Measurements from ENCODE around the gene MCTP1.

The MCTP1 gene

DNA sequence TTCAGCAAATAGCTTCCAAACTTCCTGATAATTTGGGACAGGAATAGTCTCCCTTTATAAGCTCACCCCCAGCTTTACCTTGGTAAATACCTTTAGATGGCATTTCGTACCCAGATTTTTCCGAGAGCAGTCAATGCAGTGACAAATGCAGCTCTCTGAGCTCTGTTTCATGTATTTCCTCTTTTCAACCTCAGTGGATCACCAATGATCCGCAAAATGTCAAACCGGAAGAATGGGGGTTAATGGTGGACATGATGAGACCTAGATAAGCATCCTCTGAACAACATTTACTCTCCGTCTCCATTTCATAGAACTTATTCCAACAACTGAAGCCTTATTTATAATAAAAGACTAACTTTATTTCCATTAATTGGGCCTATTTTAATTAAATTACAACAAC lies 227.3 kb downstream of the MCTP1 start:
- no peak for TF ChIP-seq MAX (IDR thresholded peaks at IDR 0.05)
- no peak for TF ChIP-seq TEAD4 (IDR thresholded peaks at IDR 0.05)
- no peak for TF ChIP-seq YY1 (IDR thresholded peaks at IDR 0.05; ENCODE audit: low read depth)
- TF ChIP-seq EP300 (IDR thresholded peaks at IDR 0.05; ENCODE audit: borderline replicate concordance) = no peak
- no peak for TF ChIP-seq TAF1 (IDR thresholded peaks at IDR 0.05; ENCODE audit: low read depth)
- TF ChIP-seq NFIC (IDR thresholded peaks at IDR 0.05) = no peak
- TF ChIP-seq CREB1 (IDR thresholded peaks at IDR 0.05; ENCODE audit: low read depth) = no peak
- no peak for TF ChIP-seq ZBTB7A (IDR thresholded peaks at IDR 0.05; ENCODE audit: low read depth)
- TF ChIP-seq RAD21 (IDR thresholded peaks at IDR 0.05; ENCODE audit: low read depth) = no peak
- no peak for TF ChIP-seq REST (IDR thresholded peaks at IDR 0.05; ENCODE audit: low read depth)
- TF ChIP-seq, protein P1, sequence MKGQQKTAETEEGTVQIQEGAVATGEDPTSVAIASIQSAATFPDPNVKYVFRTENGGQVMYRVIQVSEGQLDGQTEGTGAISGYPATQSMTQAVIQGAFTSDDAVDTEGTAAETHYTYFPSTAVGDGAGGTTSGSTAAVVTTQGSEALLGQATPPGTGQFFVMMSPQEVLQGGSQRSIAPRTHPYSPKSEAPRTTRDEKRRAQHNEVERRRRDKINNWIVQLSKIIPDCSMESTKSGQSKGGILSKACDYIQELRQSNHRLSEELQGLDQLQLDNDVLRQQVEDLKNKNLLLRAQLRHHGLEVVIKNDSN (IDR thresholded peaks at IDR 0.05) = no peak
- TF ChIP-seq TCF12 (IDR thresholded peaks at IDR 0.05; ENCODE audit: low read depth) = no peak
- TF ChIP-seq EGR1 (IDR thresholded peaks at IDR 0.05) = no peak

DNA sequence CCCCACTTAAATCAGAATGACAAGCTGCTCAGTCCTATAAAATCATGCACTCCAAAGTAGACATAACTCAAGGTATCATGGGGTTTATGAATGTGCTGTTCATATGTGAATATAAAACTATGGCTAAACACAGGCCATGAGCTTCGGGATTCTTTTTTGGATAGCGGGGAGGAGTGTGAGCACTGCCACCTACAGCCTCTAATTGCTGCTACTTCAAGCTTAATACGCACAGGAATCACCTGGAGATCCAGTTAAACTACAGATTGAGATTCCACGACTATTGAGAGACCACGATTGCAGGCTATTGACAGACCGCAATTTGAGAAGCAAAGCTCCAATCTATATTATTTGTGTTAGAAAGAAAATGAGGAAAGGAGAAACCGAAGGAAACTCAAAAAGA lies 231.6 kb downstream of the MCTP1 start:
- TF ChIP-seq RAD21 (IDR thresholded peaks at IDR 0.05; ENCODE audit: low read depth) = no peak
- no peak for TF ChIP-seq EGR1 (IDR thresholded peaks at IDR 0.05)
- TF ChIP-seq FOXM1 (IDR thresholded peaks at IDR 0.05; ENCODE audit: borderline replicate concordance, low read depth) = no peak
- TF ChIP-seq TCF12 (IDR thresholded peaks at IDR 0.05; ENCODE audit: low read depth) = no peak
- no peak for TF ChIP-seq EP300 (IDR thresholded peaks at IDR 0.05; ENCODE audit: borderline replicate concordance)
- TF ChIP-seq REST (IDR thresholded peaks at IDR 0.05; ENCODE audit: low read depth) = no peak
- TF ChIP-seq TAF1 (IDR thresholded peaks at IDR 0.05; ENCODE audit: low read depth) = no peak
- TF ChIP-seq CEBPB (IDR thresholded peaks at IDR 0.05) = no peak
- TF ChIP-seq TEAD4 (IDR thresholded peaks at IDR 0.05) = no peak
- no peak for TF ChIP-seq MAX (IDR thresholded peaks at IDR 0.05)

DNA sequence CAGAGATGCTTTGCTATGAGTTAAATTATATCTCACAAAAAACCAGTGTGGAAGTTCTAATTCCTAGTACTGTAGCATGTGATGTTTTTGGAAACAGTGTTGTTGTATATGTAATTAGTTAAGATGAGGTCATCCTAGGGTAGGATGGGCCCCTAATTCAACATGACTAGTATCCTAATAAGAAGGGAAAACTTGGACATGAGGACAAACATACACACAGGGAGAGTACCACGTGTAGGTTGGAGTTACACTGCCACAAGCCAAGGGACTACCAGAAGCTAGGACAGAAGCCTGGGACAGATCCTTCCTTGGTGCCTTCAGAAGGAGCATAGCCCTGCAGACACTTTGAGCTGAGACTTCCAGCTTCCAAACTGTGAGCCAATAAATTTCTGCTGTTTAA lies 234.2 kb downstream of the MCTP1 start:
- TF ChIP-seq YY1 (IDR thresholded peaks at IDR 0.05; ENCODE audit: low read depth) = no peak
- TF ChIP-seq FOXM1 (IDR thresholded peaks at IDR 0.05; ENCODE audit: borderline replicate concordance, low read depth) = no peak
- TF ChIP-seq CREB1 (IDR thresholded peaks at IDR 0.05; ENCODE audit: low read depth) = no peak
- TF ChIP-seq, protein P1 (IDR thresholded peaks at IDR 0.05) = no peak
- no peak for TF ChIP-seq CEBPB (IDR thresholded peaks at IDR 0.05)
- no peak for TF ChIP-seq NFIC (IDR thresholded peaks at IDR 0.05)
- no peak for TF ChIP-seq ZBTB7A (IDR thresholded peaks at IDR 0.05; ENCODE audit: low read depth)
- no peak for TF ChIP-seq TEAD4 (IDR thresholded peaks at IDR 0.05)
- no peak for TF ChIP-seq EGR1 (IDR thresholded peaks at IDR 0.05)
- no peak for TF ChIP-seq RAD21 (IDR thresholded peaks at IDR 0.05; ENCODE audit: low read depth)
- TF ChIP-seq TCF12 (IDR thresholded peaks at IDR 0.05; ENCODE audit: low read depth) = no peak
- no peak for TF ChIP-seq EP300 (IDR thresholded peaks at IDR 0.05; ENCODE audit: borderline replicate concordance)
- no peak for TF ChIP-seq MAX (IDR thresholded peaks at IDR 0.05)

- TF ChIP-seq EP300 (IDR thresholded peaks at IDR 0.05; ENCODE audit: borderline replicate concordance) = no peak
- TF ChIP-seq CEBPB (IDR thresholded peaks at IDR 0.05) = no peak
- TF ChIP-seq EGR1 (IDR thresholded peaks at IDR 0.05) = no peak
- TF ChIP-seq TAF1 (IDR thresholded peaks at IDR 0.05; ENCODE audit: low read depth) = no peak
- TF ChIP-seq TCF12 (IDR thresholded peaks at IDR 0.05; ENCODE audit: low read depth) = no peak
- TF ChIP-seq YY1 (IDR thresholded peaks at IDR 0.05; ENCODE audit: low read depth) = no peak
- TF ChIP-seq REST (IDR thresholded peaks at IDR 0.05; ENCODE audit: low read depth) = no peak
- TF ChIP-seq RAD21 (IDR thresholded peaks at IDR 0.05; ENCODE audit: low read depth) = no peak
- no peak for TF ChIP-seq ZBTB7A (IDR thresholded peaks at IDR 0.05; ENCODE audit: low read depth)
- no peak for TF ChIP-seq FOXM1 (IDR thresholded peaks at IDR 0.05; ENCODE audit: borderline replicate concordance, low read depth)
- TF ChIP-seq NFIC (IDR thresholded peaks at IDR 0.05) = no peak
- TF ChIP-seq, protein P1 (IDR thresholded peaks at IDR 0.05) = no peak
- TF ChIP-seq TEAD4 (IDR thresholded peaks at IDR 0.05) = no peak
Observed at GRCh38 chr5:95048628-95049027, 236.3 kb downstream of the MCTP1 start.
